Smooth muscle cell (in vitro differentiated cells): Measurements from ENCODE around the gene AARS1. TPM values are rescaled to one million over a fixed set of nuclear protein-coding genes. Genes with fewer than 3 reads are reported as not detected.
"Not testable (repeated sequence)": the region's sequence is repeated elsewhere in the genome, so short reads cannot be mapped to it uniquely, and the experiment has no call there.

Source experiments
- DNase-seq: peaks from one replicate; lab custom pipeline; 2025; ENCODE audit not compliant: unreplicated experiment; lab: John Stamatoyannopoulos, UW
- H2AFZ ChIP-seq: fragments of 200-600 bp; sonication (generic); 2 replicates; pipeline ENCODE4 v1.6.0; 2016; ENCODE audit warnings: antibody characterized with exemption, low read depth, mild to moderate bottlenecking
- H3F3A ChIP-seq: fragments of 200-600 bp; sonication (generic); 2 replicates; pipeline ENCODE4 v1.6.0; 2017; ENCODE audit warnings: antibody characterized with exemption, low read depth
- H3K27ac ChIP-seq: fragments of 200-600 bp; sonication (generic); 2 replicates; pipeline ENCODE4 v1.5.1; 2016; ENCODE audit warnings: low read depth, mild to moderate bottlenecking
- H3K27me3 ChIP-seq: fragments of 200-600 bp; sonication (generic); 2 replicates; pipeline ENCODE4 v1.6.1; 2016; ENCODE audit warnings: low read depth, mild to moderate bottlenecking
- H3K36me3 ChIP-seq: fragments of 200-600 bp; sonication (generic); 2 replicates; pipeline ENCODE4 v1.5.1; 2016; ENCODE audit warnings: low read depth
- H3K4me1 ChIP-seq: fragments of 200-600 bp; sonication (generic); 2 replicates; pipeline ENCODE4 v1.5.1; 2016; ENCODE audit warnings: low read depth
- H3K4me2 ChIP-seq: fragments of 200-600 bp; sonication (generic); 2 replicates; pipeline ENCODE4 v1.6.0; 2016; ENCODE audit warnings: mild to moderate bottlenecking
- H3K4me3 ChIP-seq: fragments of 200-600 bp; sonication (generic); 2 replicates; pipeline ENCODE4 v1.5.1; 2016; ENCODE audit warnings: mild to moderate bottlenecking
- H3K79me2 ChIP-seq: fragments of 200-600 bp; sonication (generic); 2 replicates; pipeline ENCODE4 v1.6.0; 2016; ENCODE audit warnings: low read depth, mild to moderate bottlenecking
- H3K9ac ChIP-seq: fragments of 200-600 bp; sonication (generic); 2 replicates; pipeline ENCODE4 v1.6.0; 2016; ENCODE audit warnings: low read depth
- H3K9me3 ChIP-seq: fragments of 200-600 bp; sonication (generic); replicated peaks from 2 replicates; pipeline ENCODE4 v1.5.1; 2016; ENCODE audit warnings: low read depth
- H4K20me1 ChIP-seq: fragments of 200-600 bp; sonication (generic); 2 replicates; pipeline ENCODE4 v1.6.0; 2016; ENCODE audit warnings: low read depth
- CTCF ChIP-seq: fragments of 200-600 bp; sonication (generic); IDR thresholded peaks from 2 replicates; pipeline ENCODE4 v1.5.1; 2017; ENCODE audit warnings: borderline replicate concordance, mild to moderate bottlenecking, antibody characterized with exemption; ENCODE audit not compliant: insufficient read depth, poor library complexity, severe bottlenecking
- WGBS: methylation state at CpG from one replicate; pipeline ENCODE4 v1.1.7; 2016; ENCODE audit warnings: low lambda C conversion rate; 5-methylcytosine and 5-hydroxymethylcytosine counted together
- polyA plus RNA-seq: library from polyadenylated mRNA; unstranded; fragments of >200 nt; fragmentation: Nextera tagmentation; extraction: Ambion mirVana; gene quantifications from 2 replicates; pipeline ENCODE4 v1.2.1, GENCODE V29; 2016
- total RNA-seq: library from RNA; depleted of rRNA; stranded (reverse); fragments of >200 nt; gene quantifications from 2 replicates; pipeline ENCODE4 v1.2.3, GENCODE V29; 2014

Gene AARS1
- total and polyA plus RNA-seq, 2 experiments from 2014 or later, result 67.0 to 92.4 TPM

GRCh38 chr16:70331091-70331490 lies 41.8 kb upstream of the AARS1 start:
- Histone ChIP-seq H3K27ac (no peak overlapping the region), H3F3A (no peaks in the 10 kb centered on the region), H3K27me3 (no peaks in the 10 kb centered on the region), H3K4me3 (no peak overlapping the region), H3K4me2 (no peak overlapping the region), H3K4me1 (no peaks in the 10 kb centered on the region), H3K9ac (no peak overlapping the region), H3K9me3 (no peaks in the 10 kb centered on the region), H3K36me3 (no peaks in the 10 kb centered on the region), H4K20me1 (no peaks in the 10 kb centered on the region), H3K79me2 (no peaks in the 10 kb centered on the region), H2AFZ (no peak overlapping the region)
- WGBS, result 96% methylated on average over 1 of the region's 1 CpG
- no peak for TF ChIP-seq CTCF
- no peak for DNase-seq

DNA sequence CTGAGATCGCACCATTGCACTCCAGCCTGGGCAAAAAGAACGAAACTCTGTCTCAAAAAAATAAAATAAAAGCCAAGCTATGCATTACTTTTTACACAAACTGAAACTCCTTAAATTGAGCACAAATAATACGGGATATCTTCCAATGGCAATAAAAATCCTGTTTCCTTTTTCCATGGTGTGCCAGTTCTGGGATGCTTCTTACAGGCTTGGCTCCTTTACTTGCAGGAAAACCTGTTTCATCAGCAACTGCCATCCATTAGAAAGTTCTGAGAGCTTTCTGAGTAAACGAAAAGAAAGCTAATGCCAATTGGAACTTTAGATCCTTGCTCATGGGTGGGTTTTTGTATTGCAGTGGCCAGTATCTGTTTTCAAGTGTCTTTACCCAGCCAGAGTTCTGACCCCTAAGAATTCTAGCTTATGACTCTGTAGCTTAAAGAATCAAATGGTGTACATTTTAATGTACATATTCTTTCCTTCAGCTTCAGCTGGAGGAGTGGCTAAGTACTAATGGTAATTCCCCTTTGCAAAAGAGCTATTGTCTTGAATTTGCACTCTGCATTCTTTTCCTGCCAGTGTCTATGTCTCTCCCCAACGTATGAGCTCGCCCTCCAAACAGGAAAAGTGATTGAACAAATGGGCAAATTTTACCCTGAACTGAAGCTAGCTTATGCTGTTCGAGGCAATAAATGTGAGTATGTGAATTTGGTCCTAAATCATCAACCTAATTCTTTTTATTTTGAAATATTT lies 35.9 kb upstream of the AARS1 start:
- DNase-seq, result no peak
- Histone ChIP-seq H3K27ac (no peak overlapping the region), H3K4me3 (no peak overlapping the region), H3K4me2 (no peak overlapping the region), H2AFZ (no peak overlapping the region), H3K36me3 (no peaks in the 10 kb centered on the region), H3K27me3 (no peaks in the 10 kb centered on the region), H3F3A (no peaks in the 10 kb centered on the region), H3K79me2 (no peaks in the 10 kb centered on the region), H4K20me1 (no peaks in the 10 kb centered on the region), H3K4me1 (no peaks in the 10 kb centered on the region), H3K9me3 (no peaks in the 10 kb centered on the region), H3K9ac (no peak overlapping the region)
- 98% methylated on average over 7 of the region's 7 CpGs for WGBS
- TF ChIP-seq CTCF, result no peak

GRCh38 chr16:70320121-70320520 lies 30.8 kb upstream of the AARS1 start:
- no peaks in the 10 kb centered on the region for H3K79me2 ChIP-seq
- TF ChIP-seq CTCF, result no peak
- H3K4me3 ChIP-seq, result no peak overlapping the region
- H3K9me3 ChIP-seq, result no peaks in the 10 kb centered on the region
- H3K36me3 ChIP-seq, result no peaks in the 10 kb centered on the region
- WGBS, result 98% methylated on average over 5 of the region's 5 CpGs
- H3K27ac ChIP-seq, result no peak overlapping the region
- no peak overlapping the region for H2AFZ ChIP-seq
- no peak overlapping the region for H3K9ac ChIP-seq
- no peaks in the 10 kb centered on the region for H4K20me1 ChIP-seq
- no peak overlapping the region for H3K4me2 ChIP-seq
- no peaks in the 10 kb centered on the region for H3K4me1 ChIP-seq
- H3F3A ChIP-seq, result no peaks in the 10 kb centered on the region
- DNase-seq, result no peak
- no peaks in the 10 kb centered on the region for H3K27me3 ChIP-seq

DNA sequence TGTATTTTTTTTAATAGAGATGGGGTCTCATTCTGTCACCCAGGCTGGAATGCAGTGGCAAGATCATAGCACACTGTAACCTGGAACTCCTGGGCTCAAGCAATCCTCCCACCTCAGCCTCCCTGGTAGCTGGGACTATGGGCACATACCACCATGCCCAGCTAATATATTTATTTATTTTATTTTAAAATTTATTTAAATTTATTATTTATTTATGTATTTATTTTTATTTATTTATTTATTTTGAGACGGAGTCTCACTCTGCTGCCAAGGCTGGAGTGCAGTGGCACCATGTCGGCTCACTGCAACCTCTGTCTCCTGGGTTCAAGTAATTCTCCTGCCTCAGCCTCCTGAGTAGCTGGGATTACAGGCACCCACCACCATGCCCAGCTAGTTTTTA lies 18.4 kb upstream of the AARS1 start:
- H3K4me2 ChIP-seq, H3K9me3 ChIP-seq, H3K27ac ChIP-seq, H3K9ac ChIP-seq, H3F3A ChIP-seq, H3K36me3 ChIP-seq, H3K4me1 ChIP-seq, DNase-seq, H2AFZ ChIP-seq, H3K27me3 ChIP-seq, H3K4me3 ChIP-seq: not testable (repeated sequence)
- peaks cover 70% of the 10 kb centered on the region for H3K79me2 ChIP-seq
- 99% methylated on average over 2 of the region's 2 CpGs for WGBS
- H4K20me1 ChIP-seq, result peaks cover 46% of the 10 kb centered on the region
